ENCODE results near the gene SENP3. TPM values are rescaled to one million over a fixed set of nuclear protein-coding genes. Genes with fewer than 3 reads are reported as not detected.

SENP3 gene
- total and polyA plus RNA-seq, 2 of the 4 experiments (the other 2 are of a cell fraction): 82.4 to 120 TPM

DNA sequence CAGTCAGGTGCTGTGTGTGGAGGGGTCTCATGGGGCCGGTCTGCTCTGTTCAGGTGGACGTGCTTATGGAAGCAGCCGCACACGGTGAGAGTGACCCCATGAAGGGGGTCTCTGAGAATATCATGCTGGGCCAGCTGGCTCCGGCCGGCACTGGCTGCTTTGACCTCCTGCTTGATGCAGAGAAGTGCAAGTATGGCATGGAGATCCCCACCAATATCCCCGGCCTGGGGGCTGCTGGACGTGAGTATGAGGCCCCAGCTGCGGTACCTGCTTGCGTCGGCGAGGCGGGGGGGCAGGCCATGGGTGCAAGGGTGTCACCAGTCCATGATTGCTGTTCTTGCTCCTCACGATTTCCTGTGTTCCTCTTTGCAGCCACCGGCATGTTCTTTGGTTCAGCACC, 49.6 kb upstream of the SENP3 start:
- no peak overlapping the region for H4K91ac ChIP-seq (ENCODE audit: insufficient read depth, low read depth, low read length)
- dilution Hi-C loops (cut with HindIII; ENCODE audit: low sequenced_read_pairs, unreplicated experiment): no loop called here
- no peak overlapping the region for H3K27ac ChIP-seq (ENCODE audit: insufficient read depth, low read length)
- H2AK9ac ChIP-seq (replicated peaks; ENCODE audit: low read depth, low read length, poor library complexity): no peak overlapping the region
- ChIA-PET POLR2A (ENCODE audit: unreplicated experiment) (no interaction called here), CTCF (no interaction called here)
- H4K5ac ChIP-seq (ENCODE audit: low read depth, low read length): no peak overlapping the region
- H2AFZ ChIP-seq (replicated peaks; ENCODE audit: low read length, poor library complexity): no peak overlapping the region
- H3K9me3 ChIP-seq (ENCODE audit: control insufficient read depth, insufficient read depth, low read length): no peaks in the 10 kb centered on the region
- no peak for ATAC-seq (ENCODE audit: low read depth)
- no peak overlapping the region for H2BK15ac ChIP-seq (ENCODE audit: low read depth, low read length)
- in situ Hi-C loops (cut with MboI; ENCODE audit: low sequenced_read_pairs): loop anchor here (5.0 kb wide), 1 partner anchor 40 kb away; no protein-coding TSS in a partner anchor
- intact Hi-C loops (cut with micrococcal nuclease): no loop called here
- no peak overlapping the region for H2BK120ac ChIP-seq (ENCODE audit: low read depth, low read length)
- 90% methylated on average over 9 of the region's 15 CpGs; no CpG with 5 or more reads in 1 of the 2 experiments for WGBS, 2 experiments (ENCODE audit: extremely low coverage in 2 of 2, insufficient read length in 1 of 2)
- no peak overlapping the region for H2BK20ac ChIP-seq (ENCODE audit: low read depth, low read length)
- no peaks in the 10 kb centered on the region for H3K9me1 ChIP-seq (ENCODE audit: insufficient read depth, low read length)
- no peak overlapping the region for H4K8ac ChIP-seq (ENCODE audit: low read depth in 2 of 2, low read length in 2 of 2)
- no peak overlapping the region for H3K18ac ChIP-seq (ENCODE audit: low read depth, low read length)
- H3K27me3 ChIP-seq (ENCODE audit: control insufficient read depth, insufficient read depth, low read length): no peaks in the 10 kb centered on the region
- no TSS peak for BruUV-seq (replicated peaks)
- no peak overlapping the region for H2BK5ac ChIP-seq (ENCODE audit: low read depth, low read length, poor library complexity, severe bottlenecking)
- no peak overlapping the region for H3K14ac ChIP-seq (replicated peaks; ENCODE audit: low read depth, low read length)
- no peak overlapping the region for H3K23ac ChIP-seq (ENCODE audit: low read depth, low read length)
- DNase-seq: no peak
- H3K4ac ChIP-seq (ENCODE audit: low read depth, low read length): no peak overlapping the region
- H4K20me1 ChIP-seq (ENCODE audit: insufficient read depth, low read length): peaks cover 3% of the 10 kb centered on the region; the same call in 1 of the 2 replicates
- H3K79me1 ChIP-seq (ENCODE audit: low read depth in 1 of 2, low read length in 2 of 2): peaks cover 2 to 7% of the 10 kb centered on the region in 2 experiments; a peak in 1 of 4 replicates
- no peak overlapping the region for H3K56ac ChIP-seq (ENCODE audit: extremely low read depth, insufficient read depth, low read length)
- no peak for TF ChIP-seq SMC3 (IDR thresholded peaks at IDR 0.05; ENCODE audit: low read depth, low read length)
- TF ChIP-seq BHLHE40 (IDR thresholded peaks at IDR 0.05; ENCODE audit: low read depth, low read length): no peak
- TF ChIP-seq, protein P1, sequence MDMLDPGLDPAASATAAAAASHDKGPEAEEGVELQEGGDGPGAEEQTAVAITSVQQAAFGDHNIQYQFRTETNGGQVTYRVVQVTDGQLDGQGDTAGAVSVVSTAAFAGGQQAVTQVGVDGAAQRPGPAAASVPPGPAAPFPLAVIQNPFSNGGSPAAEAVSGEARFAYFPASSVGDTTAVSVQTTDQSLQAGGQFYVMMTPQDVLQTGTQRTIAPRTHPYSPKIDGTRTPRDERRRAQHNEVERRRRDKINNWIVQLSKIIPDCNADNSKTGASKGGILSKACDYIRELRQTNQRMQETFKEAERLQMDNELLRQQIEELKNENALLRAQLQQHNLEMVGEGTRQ (IDR thresholded peaks at IDR 0.05; ENCODE audit: low read depth, low read length): no peak
- TF ChIP-seq CHD1 (IDR thresholded peaks at IDR 0.05; ENCODE audit: low read depth, low read length): no peak
- no peak for TF ChIP-seq NFE2L2 (IDR thresholded peaks at IDR 0.05; ENCODE audit: low read depth, low read length)
- no peak for TF ChIP-seq RFX5 (IDR thresholded peaks at IDR 0.05; ENCODE audit: low read depth, low read length)
- no peak for TF ChIP-seq ELK1 (IDR thresholded peaks at IDR 0.05; ENCODE audit: borderline replicate concordance, low read depth, low read length)
- no peak overlapping the region for H3K4me2 ChIP-seq (ENCODE audit: low read depth, low read length)
- H3K4me1 ChIP-seq (ENCODE audit: control insufficient read depth, insufficient read depth, low read length): 0 out of 2 replicates have a peak, but pooled peaks cover 1% of the 10 kb centered on the region
- no peak overlapping the region for H3K9ac ChIP-seq (ENCODE audit: low read depth, low read length)
- no peak overlapping the region for H2AK5ac ChIP-seq (ENCODE audit: low read depth, low read length)
- H3K4me3 ChIP-seq (ENCODE audit: insufficient read depth, low read depth, low read length): no peak overlapping the region
- peaks cover 67% of the 10 kb centered on the region for H3K36me3 ChIP-seq (ENCODE audit: control insufficient read depth, insufficient read depth, low read length)

All from IMR-90 (cell line).